Naive thymus-derived CD4-positive, alpha-beta T cell (primary cell): ENCODE results near the gene ITGA4. TPM values are rescaled to one million over a fixed set of nuclear protein-coding genes. Genes with fewer than 3 reads are reported as not detected.
A peak's percentile ranks its signal among the peaks of the same experiment; 100 is the strongest.
"Not testable (repeated sequence)": the region's sequence is repeated elsewhere in the genome, so short reads cannot be mapped to it uniquely, and the experiment has no call there.

Experiments used
- ATAC-seq: fragments of 150-1000 bp; cut with Tn5 transposase; 2 replicates; pipeline ENCODE4 v1.10.0; 2021; ENCODE audit warnings: mild to moderate bottlenecking, moderate library complexity
- CTCF ChIA-PET: fragments of 350-600 bp; sonication (Branson Sonifier 250); formaldehyde crosslinking; loops from one replicate; lab custom pipeline; 2021; ENCODE audit warnings: antibody characterized with exemption; lab: Charles Lee
- POLR2A ChIA-PET: fragments of 350-600 bp; sonication (Branson Sonifier 250); formaldehyde crosslinking; loops from one replicate; lab custom pipeline; 2021; ENCODE audit warnings: antibody characterized with exemption, inconsistent platforms; lab: Charles Lee
- DNase-seq, 9 donors: peaks; one replicate each; pipeline versions ENCODE4 v3.0.0 to v3.0.0-alpha.2; 2020 to 2022; ENCODE audit warnings: mixed read lengths in 1 of 9
- H3K27ac ChIP-seq: one replicate; pipeline ENCODE4 v1.7.0; 2013; ENCODE audit warnings: mild to moderate bottlenecking, low read depth, low read length, moderate library complexity
- H3K27me3 ChIP-seq, 2 donors: one replicate each; pipeline ENCODE4 v1.7.0; 2013; ENCODE audit warnings: low read length in 2 of 2, mild to moderate bottlenecking in 2 of 2, moderate library complexity in 2 of 2; ENCODE audit not compliant: control insufficient read depth in 2 of 2, insufficient read depth in 2 of 2
- H3K36me3 ChIP-seq, 3 experiments: 1 replicate in 2 of 3; 2 replicates in 1 of 3; pipeline ENCODE4 v1.7.0; 2013; ENCODE audit warnings: low read length in 3 of 3, mild to moderate bottlenecking in 3 of 3, moderate library complexity in 1 of 3; ENCODE audit not compliant: insufficient read depth in 3 of 3, control insufficient read depth in 2 of 3
- H3K4me1 ChIP-seq, 2 donors: one replicate each; pipeline ENCODE4 v1.7.0; 2013; ENCODE audit warnings: low read length in 2 of 2, mild to moderate bottlenecking in 2 of 2, moderate library complexity in 1 of 2; ENCODE audit not compliant: control insufficient read depth in 2 of 2, insufficient read depth in 2 of 2
- H3K4me3 ChIP-seq: 2 replicates; pipeline ENCODE4 v1.7.0; 2013; ENCODE audit warnings: mild to moderate bottlenecking, low read length
- H3K9me3 ChIP-seq, 3 experiments: 1 replicate in 2 of 3; 2 replicates in 1 of 3; pipeline ENCODE4 v1.7.0; 2013; ENCODE audit warnings: low read length in 3 of 3; ENCODE audit not compliant: control insufficient read depth in 2 of 3
- H3K27ac Mint-ChIP-seq, 9 donors: one replicate each; pipeline ENCODE4 v1.8.0; 2020 to 2022; ENCODE audit warnings: mixed read lengths in 9 of 9, mild to moderate bottlenecking in 8 of 9, moderate library complexity in 5 of 9, inconsistent platforms in 2 of 9
- H3K27me3 Mint-ChIP-seq, 5 donors: one replicate each; pipeline ENCODE4 v1.8.0; 2021 to 2022; ENCODE audit warnings: mixed read lengths in 5 of 5, mild to moderate bottlenecking in 1 of 5
- H3K36me3 Mint-ChIP-seq, 5 donors: one replicate each; pipeline ENCODE4 v1.8.0; 2020 to 2022; ENCODE audit warnings: mixed read lengths in 5 of 5, mild to moderate bottlenecking in 3 of 5, inconsistent platforms in 1 of 5
- H3K4me1 Mint-ChIP-seq, 7 donors: one replicate each; pipeline ENCODE4 v1.8.0; 2020 to 2022; ENCODE audit warnings: mixed read lengths in 7 of 7, mild to moderate bottlenecking in 3 of 7, inconsistent platforms in 1 of 7
- H3K4me3 Mint-ChIP-seq, 10 donors: one replicate each; pipeline ENCODE4 v1.8.0; 2020 to 2022; ENCODE audit warnings: mild to moderate bottlenecking in 10 of 10, mixed read lengths in 10 of 10, moderate library complexity in 6 of 10, inconsistent platforms in 2 of 10
- H3K9me3 Mint-ChIP-seq, 11 donors: one replicate each; pipeline ENCODE4 v1.8.0; 2020 to 2022; ENCODE audit warnings: mixed read lengths in 11 of 11, mild to moderate bottlenecking in 4 of 11, inconsistent platforms in 1 of 11, moderate library complexity in 1 of 11
- intact Hi-C, 2 donors: fragments of 100-400 bp; cut with micrococcal nuclease; formaldehyde crosslinking; loops; one replicate each; pipeline ENCODE4 v1.15.1; 2023
- polyA plus RNA-seq, 2 donors: library from polyadenylated mRNA; unstranded; fragments of 300-500 nt; fragmentation: Illumina TruSeq; gene quantifications; one replicate each; pipeline ENCODE4 v1.2.3, GENCODE V29; 2021
- total RNA-seq, 6 experiments: library from RNA in 5 of 6; stranded (reverse) in 5 of 6; gene quantifications; 1 replicate in 5 of 6; 2 replicates in 1 of 6; pipeline ENCODE4 v1.2.3 and lab custom pipeline; 2021 to 2026

Gene ITGA4
- total and polyA plus RNA-seq, 7 experiments from 2014 or later, result 66.9 to 212 (median 151) TPM

DNA sequence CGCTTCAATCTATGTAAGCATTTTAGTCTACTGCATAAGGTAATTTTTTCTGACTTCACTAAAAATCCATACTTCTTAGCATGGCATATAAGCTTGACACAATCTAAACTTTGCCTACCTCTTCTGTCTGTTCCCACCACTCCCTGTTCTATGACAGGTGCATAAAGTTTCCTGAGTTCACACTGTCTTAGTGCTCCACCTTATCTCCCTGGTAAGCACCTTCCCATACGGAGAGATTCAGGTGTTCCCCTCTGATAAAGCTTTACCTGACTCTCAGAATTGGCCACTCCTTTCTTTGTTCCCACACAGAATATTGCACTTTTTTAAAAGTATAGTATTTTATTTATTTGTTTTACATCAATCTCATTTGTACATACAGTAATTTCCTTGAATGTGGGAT lies 16.8 kb upstream of the ITGA4 start:
- Histone ChIP-seq H3K36me3 (no peaks in the 10 kb centered on the region), H3K4me3 (no peak overlapping the region), H3K27me3 (no peaks in the 10 kb centered on the region), H3K27ac (no peak overlapping the region), H3K9me3 (no peaks in the 10 kb centered on the region), H3K4me1 (no peaks in the 10 kb centered on the region)
- Mint-ChIP-seq H3K27ac (peak overlapping the region in 2 of 9 donors; percentile 3 to 53), H3K4me1 (peaks cover 4 to 39% (median 28%) of the 10 kb centered on the region in 7 donors), H3K36me3 (no peaks in the 10 kb centered on the region), H3K4me3 (no peak overlapping the region), H3K9me3 (no peaks in the 10 kb centered on the region), H3K27me3 (peaks cover 0 to 2% (median 0%) of the 10 kb centered on the region in 5 donors)
- ChIA-PET CTCF (interaction anchor here (0.6 to 1.3 kb wide), 4 partner anchors 15 to 336 kb away, joined by 3 to 5 read pairs (median 4); no protein-coding TSS in a partner anchor), POLR2A (interaction anchor here (0.6 to 1.0 kb wide), 2 partner anchors 17 to 56 kb away, joined by 3 read pairs; partner anchors contain the start of gene ITGA4)
- ATAC-seq, result no peak
- no peak for DNase-seq
- intact Hi-C loops, result no loop called here

DNA sequence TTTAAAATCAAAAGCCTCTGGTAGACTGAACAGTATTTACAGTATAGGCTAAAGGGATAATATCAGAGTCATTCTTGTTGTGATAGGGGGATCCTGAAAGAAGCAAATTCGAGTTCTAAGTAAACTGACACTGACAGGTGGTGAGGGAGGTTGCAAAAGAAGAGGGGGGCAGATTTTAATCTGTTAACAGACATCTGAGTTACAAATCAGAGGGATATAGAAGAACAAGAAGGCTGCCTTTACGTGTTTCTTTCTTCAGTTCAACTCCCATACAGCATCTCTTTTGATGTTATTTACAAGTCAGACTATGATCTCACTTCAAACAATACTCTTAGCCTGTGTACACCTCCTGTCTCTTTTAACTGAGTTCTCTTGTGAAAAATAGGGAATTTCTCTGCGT lies 16.3 kb upstream of the ITGA4 start:
- intact Hi-C loops, result no loop called here
- H3K27me3 Mint-ChIP-seq, result peaks cover 0 to 2% (median 0%) of the 10 kb centered on the region in 5 donors

DNA sequence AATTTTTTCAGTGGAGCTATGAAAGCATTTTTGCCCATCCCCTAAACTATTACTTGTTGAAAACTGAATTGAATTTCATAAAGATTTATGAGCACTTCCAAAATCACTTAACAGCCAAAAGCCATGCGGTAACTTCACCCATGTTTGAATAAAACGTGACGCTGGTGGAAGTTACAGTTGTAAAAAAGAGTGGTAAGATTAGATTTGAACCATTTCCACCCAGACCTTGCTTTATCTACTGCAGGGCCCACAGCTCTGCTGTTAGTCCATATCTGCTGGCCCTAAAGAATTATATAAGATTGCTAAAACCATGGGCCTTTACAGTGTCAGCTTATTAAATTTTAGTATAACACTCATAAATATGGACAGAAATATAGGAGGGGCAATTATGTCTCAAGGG lies 15.5 kb upstream of the ITGA4 start:
- no peaks in the 10 kb centered on the region for H3K36me3 ChIP-seq
- CTCF ChIA-PET, result interaction anchor here (1.0 to 1.1 kb wide), 2 partner anchors 16 to 137 kb away, joined by 3 to 4 read pairs; partner anchors contain the start of gene ITGA4
- Mint-ChIP-seq H3K27ac (no peak overlapping the region), H3K4me3 (no peak overlapping the region), H3K4me1 (peaks cover 4 to 40% (median 28%) of the 10 kb centered on the region in 7 donors), H3K27me3 (peaks cover 0 to 2% (median 0%) of the 10 kb centered on the region in 5 donors), H3K36me3 (peaks cover 0 to 2% (median 0%) of the 10 kb centered on the region in 5 donors), H3K9me3 (peaks cover 0 to 2% (median 0%) of the 10 kb centered on the region in 11 donors)
- H3K4me3 ChIP-seq, result no peak overlapping the region
- POLR2A ChIA-PET, result interaction anchor here (1.5 kb wide), 1 partner anchor 16 kb away, joined by 4 read pairs; no protein-coding TSS in a partner anchor
- H3K4me1 ChIP-seq, result no peaks in the 10 kb centered on the region
- ATAC-seq, result no peak
- intact Hi-C loops, result no loop called here
- H3K9me3 ChIP-seq, result no peaks in the 10 kb centered on the region
- H3K27ac ChIP-seq, result no peak overlapping the region
- DNase-seq, result no peak
- H3K27me3 ChIP-seq, result no peaks in the 10 kb centered on the region

More for the DNA sequence above, 16.3 kb upstream of the ITGA4 start:
- peaks cover 0 to 2% (median 0%) of the 10 kb centered on the region in 5 donors for H3K36me3 Mint-ChIP-seq
- H3K4me1 Mint-ChIP-seq, result peaks cover 4 to 39% (median 28%) of the 10 kb centered on the region in 7 donors
- H3K27ac Mint-ChIP-seq, result peak overlapping the region in 2 of 9 donors; percentile 3 to 42
- CTCF ChIA-PET, result no interaction called here
- Histone ChIP-seq H3K27me3 (no peaks in the 10 kb centered on the region), H3K4me1 (no peaks in the 10 kb centered on the region), H3K27ac (no peak overlapping the region), H3K36me3 (no peaks in the 10 kb centered on the region), H3K9me3 (no peaks in the 10 kb centered on the region), H3K4me3 (no peak overlapping the region)
- H3K9me3 Mint-ChIP-seq, result no peaks in the 10 kb centered on the region
- H3K4me3 Mint-ChIP-seq, result no peak overlapping the region
- no peak for DNase-seq
- POLR2A ChIA-PET, result interaction anchor here (0.6 to 1.0 kb wide), 2 partner anchors 16 to 55 kb away, joined by 3 read pairs; partner anchors contain the start of gene ITGA4
- ATAC-seq, result peak; percentile 36

DNA sequence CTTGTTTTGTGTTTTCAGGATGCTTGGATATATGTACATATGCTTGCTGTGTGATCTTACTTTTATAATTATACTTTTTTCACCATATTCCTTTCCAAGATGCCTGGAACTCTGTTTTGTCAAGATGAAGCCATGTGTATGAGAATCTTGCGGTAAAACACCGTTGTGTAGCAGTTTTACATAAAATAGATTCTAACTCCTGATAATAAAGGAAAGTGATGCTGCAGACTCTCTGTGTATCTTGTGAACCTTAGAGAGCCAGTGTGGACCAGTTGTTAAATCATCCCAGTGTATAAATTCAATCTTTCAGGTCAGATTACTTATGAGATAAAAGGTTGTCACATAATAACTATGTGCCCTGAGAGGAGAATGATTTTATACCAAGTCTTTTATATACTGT lies 12.5 kb upstream of the ITGA4 start:
- Mint-ChIP-seq H3K27ac (peak overlapping the region in 2 of 9 donors; percentile 6 to 37), H3K36me3 (peaks cover 0 to 19% (median 0%) of the 10 kb centered on the region in 5 donors), H3K9me3 (peaks cover 0 to 14% (median 0%) of the 10 kb centered on the region in 11 donors), H3K4me1 (peaks cover 7 to 36% (median 22%) of the 10 kb centered on the region in 7 donors), H3K27me3 (peaks cover 0 to 2% (median 0%) of the 10 kb centered on the region in 5 donors), H3K4me3 (peak overlapping the region in 1 of 10 donors; percentile 5)
- no peak for ATAC-seq
- H3K4me3 ChIP-seq, result no peak overlapping the region
- H3K4me1 ChIP-seq, result no peaks in the 10 kb centered on the region
- no peak overlapping the region for H3K27ac ChIP-seq
- POLR2A ChIA-PET, result interaction anchor here (0.6 to 1.5 kb wide), 2 partner anchors 9 to 10 kb away, joined by 3 to 10 read pairs; no protein-coding TSS in a partner anchor
- DNase-seq, result no peak
- CTCF ChIA-PET, result interaction anchor here (0.7 kb wide), 1 partner anchor 14 kb away, joined by 3 read pairs; no protein-coding TSS in a partner anchor
- intact Hi-C loops, result no loop called here
- no peaks in the 10 kb centered on the region for H3K27me3 ChIP-seq
- H3K36me3 ChIP-seq, result no peaks in the 10 kb centered on the region
- no peaks in the 10 kb centered on the region for H3K9me3 ChIP-seq

DNA sequence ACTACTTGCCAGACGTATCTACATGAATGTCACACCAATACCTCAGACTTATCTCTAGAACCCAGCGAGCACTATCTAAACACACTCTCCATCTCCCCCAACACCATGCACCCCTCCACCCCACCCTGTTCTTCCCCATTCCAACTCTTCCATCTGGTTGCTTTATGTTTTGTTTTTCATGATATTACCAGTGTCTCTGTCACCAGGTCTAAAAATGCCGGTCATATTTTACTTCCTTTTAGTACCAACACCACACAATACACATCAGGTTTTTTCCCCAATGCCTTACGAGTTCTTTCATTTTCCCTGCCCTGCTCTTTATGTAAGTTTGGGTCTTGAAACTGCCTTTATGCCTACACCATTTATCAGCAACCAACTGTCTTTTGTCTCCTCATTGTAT lies 10.2 kb upstream of the ITGA4 start:
- POLR2A ChIA-PET, result no interaction called here
- H3K4me3 ChIP-seq, result no peak overlapping the region

DNA sequence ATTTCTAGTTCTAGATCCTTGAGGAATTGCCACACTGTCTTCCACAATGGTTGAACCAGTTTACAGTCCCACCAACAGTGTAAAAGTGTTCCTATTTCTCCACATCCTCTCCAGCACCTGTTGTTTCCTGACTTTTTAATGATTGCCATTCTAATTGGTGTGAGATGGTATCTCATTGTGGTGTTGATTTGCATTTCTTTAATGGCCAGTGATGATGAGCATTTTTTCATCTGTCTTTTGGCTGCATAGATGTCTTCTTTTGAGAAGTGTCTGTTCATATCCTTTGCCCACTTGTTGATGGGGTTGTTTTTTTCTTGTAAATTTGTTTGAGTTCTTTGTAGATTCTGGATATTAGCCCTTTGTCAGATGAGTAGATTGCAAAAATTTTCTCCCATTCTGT lies 7.9 kb upstream of the ITGA4 start:
- Mint-ChIP-seq H3K9me3 (peaks cover 0 to 14% (median 0%) of the 10 kb centered on the region in 11 donors), H3K4me1 (peaks cover 7 to 25% (median 18%) of the 10 kb centered on the region in 7 donors), H3K36me3 (peaks cover 0 to 25% (median 0%) of the 10 kb centered on the region in 5 donors)
- H3K36me3 ChIP-seq, DNase-seq, H3K27ac Mint-ChIP-seq, POLR2A ChIA-PET, H3K27ac ChIP-seq, H3K4me3 Mint-ChIP-seq, CTCF ChIA-PET, ATAC-seq, intact Hi-C loops, H3K27me3 ChIP-seq, H3K4me3 ChIP-seq, H3K4me1 ChIP-seq, H3K27me3 Mint-ChIP-seq, H3K9me3 ChIP-seq: not testable (repeated sequence)

More for the DNA sequence above, 10.2 kb upstream of the ITGA4 start:
- CTCF ChIA-PET, result interaction anchor here (0.7 kb wide), 1 partner anchor 162 kb away, joined by 3 read pairs; no protein-coding TSS in a partner anchor
- ATAC-seq, result peak; percentile 31
- H3K36me3 ChIP-seq, result no peaks in the 10 kb centered on the region
- Mint-ChIP-seq H3K9me3 (peaks cover 0 to 14% (median 0%) of the 10 kb centered on the region in 11 donors), H3K4me3 (peak overlapping the region in 3 of 10 donors; percentile 24 to 43 (median 35)), H3K36me3 (peaks cover 0 to 21% (median 0%) of the 10 kb centered on the region in 5 donors), H3K27me3 (no peaks in the 10 kb centered on the region), H3K4me1 (peaks cover 7 to 28% (median 16%) of the 10 kb centered on the region in 7 donors), H3K27ac (peak overlapping the region in 2 of 9 donors; percentile 19 to 62)
- intact Hi-C loops, result loop anchor here in 1 of 2 donors (1.0 kb wide), 1 partner anchor 8 kb away; no protein-coding TSS in a partner anchor
- H3K4me1 ChIP-seq, result no peaks in the 10 kb centered on the region
- H3K9me3 ChIP-seq, result no peaks in the 10 kb centered on the region
- H3K27me3 ChIP-seq, result no peaks in the 10 kb centered on the region
- no peak for DNase-seq
- no peak overlapping the region for H3K27ac ChIP-seq
